HG03139 (cell line): Measurements from ENCODE around the gene STARD3.

Experiments
- ATAC-seq: cut with Tn5 transposase; IDR thresholded peaks from one replicate; pipeline ENCODE4 v1.9.1; 2021; ENCODE audit not compliant: unreplicated experiment

Gene STARD3

DNA sequence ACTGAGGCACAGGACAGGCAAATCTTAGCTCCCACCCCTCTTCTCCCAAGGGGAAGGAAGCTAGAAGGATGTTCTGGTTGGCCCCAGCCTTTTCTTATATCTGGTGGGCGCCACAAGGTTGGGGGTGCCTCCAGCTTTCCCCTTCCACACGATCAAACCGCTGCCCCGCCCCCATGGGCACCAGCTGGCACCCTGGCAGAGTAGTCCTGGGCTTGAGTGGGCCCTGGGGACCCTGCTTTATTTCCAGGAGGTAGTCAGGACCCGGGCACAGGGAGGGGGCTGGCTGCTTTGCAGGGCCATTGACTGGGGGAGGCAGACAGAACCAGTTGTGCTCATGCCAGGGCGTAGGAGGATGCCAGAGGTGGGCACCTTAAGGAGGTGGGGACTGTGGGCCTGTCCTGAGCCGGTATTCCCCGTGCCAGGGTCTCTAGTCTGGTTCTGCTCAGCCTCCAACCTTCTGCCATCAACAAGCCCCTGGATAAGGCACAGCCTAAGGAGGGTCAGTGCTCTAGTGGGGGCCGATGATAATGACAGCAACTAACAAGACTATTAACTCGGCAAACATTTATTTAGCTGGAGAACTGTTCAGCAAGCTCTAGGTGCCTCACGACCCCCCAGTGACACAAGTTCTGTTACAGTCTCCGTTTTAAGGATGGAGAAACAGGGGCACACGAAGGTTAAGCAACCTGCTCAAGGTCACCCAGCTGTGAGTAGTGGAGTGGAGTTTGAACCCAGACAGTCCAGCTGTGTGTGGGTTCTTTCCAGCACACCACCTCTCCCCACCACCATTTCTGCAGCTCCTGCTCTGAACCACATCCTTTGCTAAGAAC lies 17.8 kb upstream of the STARD3 start:
- no peak for ATAC-seq

DNA sequence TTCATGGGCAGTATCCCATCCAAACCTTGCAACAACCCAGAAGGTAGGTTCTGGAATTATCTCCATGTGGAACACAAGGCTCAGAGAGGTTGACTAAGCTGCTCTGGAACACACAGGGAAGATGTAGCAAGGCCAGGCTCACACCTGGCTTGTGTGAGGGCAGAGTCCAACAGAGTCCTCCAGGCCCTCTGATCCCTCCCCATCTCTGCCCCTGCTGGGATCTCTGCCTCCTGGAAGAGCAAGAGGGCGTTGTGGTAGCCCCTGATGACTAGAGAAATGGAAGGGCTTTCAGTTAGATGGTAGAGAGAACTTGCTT lies 17.2 kb upstream of the STARD3 start:
- ATAC-seq: no peak

DNA sequence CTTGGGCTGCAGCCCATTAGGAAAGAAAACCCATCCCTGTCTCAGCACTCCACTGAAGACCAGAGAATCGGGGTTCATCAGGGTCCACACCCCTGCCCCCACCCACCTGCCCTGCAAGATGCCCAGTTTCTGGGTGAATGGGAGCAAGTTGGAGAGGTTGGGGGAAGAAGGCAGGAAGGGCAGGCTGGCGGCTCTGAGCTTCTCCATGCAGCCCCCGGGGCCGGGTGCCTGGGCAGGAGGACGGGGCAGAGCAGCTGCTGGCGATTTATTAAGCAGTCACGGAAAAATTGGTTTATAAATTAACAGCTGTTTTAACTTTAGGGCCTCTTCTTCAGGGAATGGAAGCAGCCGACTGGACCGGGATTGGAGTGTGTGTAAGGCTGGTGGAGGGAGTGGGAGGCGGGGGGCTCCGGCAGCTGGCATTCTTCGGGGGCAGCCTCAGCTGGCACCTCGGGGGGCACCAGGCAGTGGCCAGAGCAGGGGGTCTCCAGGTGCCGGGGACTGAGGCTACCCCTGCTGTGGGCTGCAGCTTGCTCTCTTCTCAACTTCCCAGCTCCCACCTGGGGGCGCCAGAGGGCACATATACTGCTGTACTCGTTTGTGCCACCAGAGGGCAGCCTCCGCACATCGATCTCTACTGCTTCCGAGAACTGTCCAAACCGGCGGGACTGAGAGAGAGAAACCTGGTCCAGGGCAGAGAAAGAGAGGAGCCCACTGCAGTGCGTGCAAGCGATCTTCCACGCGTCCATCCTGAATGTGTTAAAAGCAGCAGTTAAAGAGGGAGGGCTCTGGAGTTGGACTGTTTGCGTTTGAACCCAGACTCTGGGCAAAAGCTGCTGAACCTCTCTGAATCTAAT lies 15.2 kb upstream of the STARD3 start:
- no peak for ATAC-seq

DNA sequence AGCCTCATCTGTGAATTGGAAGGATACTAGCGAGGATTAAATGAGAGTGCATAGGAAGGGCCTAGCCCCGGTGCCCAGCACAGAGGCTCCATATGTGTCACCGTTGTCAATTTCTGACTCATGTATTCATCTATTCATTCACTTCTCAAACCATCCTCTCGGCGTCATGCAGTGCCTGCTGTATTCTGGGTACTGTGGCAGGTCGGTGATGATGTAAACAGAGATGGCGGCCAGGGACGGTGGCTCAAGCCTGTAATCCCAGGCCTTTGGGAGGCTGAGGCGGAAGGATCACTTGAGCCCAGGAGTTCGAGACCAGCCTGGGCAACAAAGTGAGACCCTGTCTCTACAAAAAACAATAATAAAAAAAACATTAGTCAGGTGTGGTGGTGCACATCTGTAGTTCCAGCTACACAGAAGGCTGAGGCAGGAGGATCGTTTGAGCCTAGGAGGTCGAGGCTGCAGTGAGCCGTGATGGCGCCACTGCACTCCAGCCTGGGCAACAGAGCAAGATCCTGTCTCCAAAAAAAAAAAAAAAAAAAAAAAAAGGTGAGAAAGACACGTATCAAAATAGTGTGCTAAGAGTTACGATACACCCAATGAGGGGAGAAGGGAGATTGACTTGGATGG lies 14.5 kb upstream of the STARD3 start:
- no peak for ATAC-seq

DNA sequence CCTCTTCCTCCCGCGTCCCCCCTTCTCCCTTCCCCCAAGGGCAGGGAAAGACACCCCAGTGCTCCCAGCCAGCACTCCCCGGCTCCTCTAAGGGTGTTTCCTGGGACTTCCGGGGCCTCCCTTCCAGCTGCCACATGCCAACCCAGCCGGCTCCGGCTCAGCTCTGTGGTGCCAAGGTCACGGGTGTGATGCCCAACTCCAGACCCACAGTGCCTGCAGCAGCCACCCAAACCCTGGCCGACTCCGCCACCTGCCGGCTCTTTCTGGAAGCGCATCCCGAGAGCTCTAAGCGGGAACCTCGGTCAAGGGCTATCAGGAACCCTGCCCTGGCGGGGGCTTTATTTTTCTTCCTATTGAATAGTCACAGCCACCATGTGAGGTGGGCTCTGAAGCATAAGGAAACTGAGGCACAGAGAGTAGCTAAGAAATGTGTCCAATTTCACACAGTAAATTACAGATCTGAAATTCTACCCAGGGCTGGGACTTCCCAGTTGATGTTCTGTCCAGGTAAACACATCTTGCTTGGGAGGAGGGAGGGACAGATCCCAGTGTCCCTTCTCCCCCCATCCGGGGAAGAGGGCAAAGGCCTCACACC lies 13.5 kb upstream of the STARD3 start:
- ATAC-seq: no peak

DNA sequence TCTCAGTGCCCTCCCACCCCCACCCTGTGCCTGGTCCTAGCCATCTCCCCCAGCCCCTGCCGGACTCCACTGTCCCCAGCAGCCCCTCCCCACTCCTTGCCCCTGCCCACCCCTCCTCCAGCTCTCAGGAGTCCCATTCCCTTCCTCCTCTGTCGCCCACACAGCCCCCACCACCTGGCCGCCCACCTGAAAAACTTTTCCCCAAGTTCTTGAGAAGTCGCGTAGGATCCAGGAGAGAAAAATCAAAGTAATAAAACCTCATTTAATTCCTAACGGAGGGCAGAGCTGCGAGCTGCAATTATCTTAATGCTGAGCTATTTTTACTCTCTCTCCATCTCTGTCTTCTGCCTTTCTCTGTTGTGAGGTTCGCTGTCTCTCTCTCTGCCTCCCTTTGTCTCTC lies 12.6 kb upstream of the STARD3 start:
- ATAC-seq: no peak

DNA sequence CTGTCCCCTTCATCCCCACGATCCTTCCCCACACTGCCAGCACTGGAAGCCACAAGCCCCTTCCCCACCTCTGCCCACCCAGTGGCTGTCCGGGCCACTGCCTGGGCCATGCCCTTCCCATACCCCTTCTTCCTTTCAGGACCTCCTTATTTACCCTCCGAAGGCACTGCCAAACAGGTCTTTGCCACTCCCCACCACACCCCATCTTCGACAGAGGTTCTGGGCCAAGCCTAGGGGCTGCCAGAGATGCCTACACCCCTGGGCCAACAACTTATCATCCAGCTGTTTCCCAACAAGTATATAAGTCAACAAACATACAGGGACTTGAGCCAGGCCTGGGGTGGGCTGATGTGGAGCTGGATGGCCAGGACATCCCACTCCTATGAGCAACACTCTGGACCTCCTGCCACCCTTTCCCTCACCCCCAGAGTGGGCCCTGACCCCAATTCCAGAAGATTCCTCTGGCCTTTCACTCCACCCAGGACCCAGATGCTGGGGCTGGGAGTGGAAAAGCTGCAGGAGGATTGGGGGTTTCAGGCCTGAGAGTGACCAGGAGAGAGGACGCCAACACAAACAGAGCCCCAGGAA lies 11.7 kb upstream of the STARD3 start:
- ATAC-seq: no peak

DNA sequence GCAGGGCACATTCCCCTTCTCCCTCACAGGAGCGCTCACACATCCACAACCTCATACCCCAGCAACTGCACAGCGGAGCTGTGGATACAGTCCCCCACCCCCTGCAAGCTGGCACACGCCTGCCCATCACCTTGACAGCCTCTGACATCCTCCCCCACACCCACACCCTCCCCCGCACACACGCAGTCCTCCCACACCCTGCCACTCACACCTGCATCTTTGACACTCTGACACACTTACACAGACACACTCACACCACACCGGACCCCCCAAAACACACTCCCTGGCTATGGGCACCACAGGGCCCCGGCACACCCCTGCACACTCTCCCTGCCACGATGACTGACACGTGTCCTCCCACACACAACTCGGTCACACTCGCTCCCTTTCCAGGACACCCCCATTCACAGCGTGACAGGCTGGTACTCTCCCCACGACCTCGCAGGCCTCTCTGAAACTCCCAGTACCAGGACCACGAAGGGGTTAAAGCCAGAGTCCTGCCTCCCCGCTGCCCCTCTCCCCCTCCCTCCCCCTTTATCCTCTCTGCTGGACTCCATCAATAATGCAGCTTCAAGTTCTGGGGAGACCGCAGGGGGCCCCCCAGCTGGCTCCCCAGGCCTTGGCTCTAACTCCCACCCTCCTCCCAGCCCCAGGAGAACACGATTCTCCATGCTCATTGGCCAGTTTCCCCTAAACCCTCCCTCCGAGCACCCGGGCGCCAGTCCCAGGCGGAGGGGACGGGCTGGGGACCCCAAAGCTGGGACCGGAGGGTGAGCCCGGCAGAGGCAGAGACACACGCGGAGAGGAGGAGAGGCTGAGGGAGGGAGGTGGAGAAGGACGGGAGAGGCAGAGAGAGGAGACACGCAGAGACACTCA lies 10.5 kb upstream of the STARD3 start, which contains the start of gene PPP1R1B:
PPP1R1B (plus strand) TSS at position 782 of the 876 bp plus-strand sequence. CDS start 441 bp downstream, outside the sequence.
- ATAC-seq: no peak

DNA sequence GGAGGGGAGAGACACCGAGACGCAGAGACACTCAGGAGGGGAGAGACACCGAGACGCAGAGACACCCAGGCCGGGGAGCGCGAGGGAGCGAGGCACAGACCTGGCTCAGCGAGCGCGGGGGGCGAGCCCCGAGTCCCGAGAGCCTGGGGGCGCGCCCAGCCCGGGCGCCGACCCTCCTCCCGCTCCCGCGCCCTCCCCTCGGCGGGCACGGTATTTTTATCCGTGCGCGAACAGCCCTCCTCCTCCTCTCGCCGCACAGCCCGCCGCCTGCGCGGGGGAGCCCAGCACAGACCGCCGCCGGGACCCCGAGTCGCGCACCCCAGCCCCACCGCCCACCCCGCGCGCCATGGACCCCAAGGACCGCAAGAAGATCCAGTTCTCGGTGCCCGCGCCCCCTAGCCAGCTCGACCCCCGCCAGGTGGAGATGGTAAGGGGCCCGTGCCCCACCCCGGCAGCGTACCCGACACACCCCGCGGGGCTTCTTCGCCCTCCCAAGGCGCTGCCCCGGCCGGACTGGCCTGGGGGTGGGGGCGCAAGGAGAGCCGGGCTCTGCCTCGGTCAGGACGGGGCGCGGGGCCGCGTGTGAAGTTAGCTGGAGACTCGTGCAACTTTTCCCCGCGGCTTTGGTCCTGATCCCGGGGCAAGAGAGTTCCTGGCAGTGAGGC lies 9.8 kb upstream of the STARD3 start:
- no peak for ATAC-seq

DNA sequence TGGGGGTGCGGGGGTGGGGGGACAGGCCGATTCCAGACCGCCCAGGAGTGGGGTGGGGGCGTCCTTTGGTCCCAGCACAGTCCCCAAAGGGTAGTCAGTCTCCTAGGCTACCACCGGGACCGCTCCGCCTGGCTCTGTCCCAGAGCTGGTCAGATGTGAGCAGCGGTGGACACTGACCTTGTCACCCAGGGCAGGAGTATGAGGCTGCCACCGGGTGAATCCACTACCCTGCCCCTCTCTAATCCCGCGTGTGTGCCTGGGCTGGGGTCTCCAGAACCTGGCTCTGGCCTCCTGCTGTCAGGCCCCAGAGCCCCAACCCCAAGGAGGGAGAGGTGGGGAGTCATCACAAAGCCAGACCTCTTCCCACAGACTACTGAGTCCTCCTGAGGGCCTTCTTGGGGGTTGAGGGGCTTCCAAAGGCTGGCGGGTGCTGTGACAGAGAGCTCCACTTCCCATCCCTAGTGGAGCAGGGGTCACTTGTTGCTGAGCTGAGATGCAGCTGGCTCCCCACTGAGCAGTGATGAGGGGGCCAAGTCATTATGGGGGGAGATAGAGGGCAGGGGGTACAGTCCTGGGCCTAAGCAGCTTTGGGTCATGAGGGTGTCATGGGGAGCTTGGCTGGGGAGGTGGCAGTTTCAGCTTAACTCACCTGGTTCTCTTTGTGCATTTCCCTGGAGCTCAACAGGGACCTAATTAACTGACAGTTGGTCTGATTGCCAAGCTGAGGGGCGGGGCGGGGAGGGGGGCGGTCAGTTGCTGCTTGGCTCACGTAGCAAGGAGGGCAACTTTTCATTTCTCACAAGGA lies 9.0 kb upstream of the STARD3 start:
- no peak for ATAC-seq

DNA sequence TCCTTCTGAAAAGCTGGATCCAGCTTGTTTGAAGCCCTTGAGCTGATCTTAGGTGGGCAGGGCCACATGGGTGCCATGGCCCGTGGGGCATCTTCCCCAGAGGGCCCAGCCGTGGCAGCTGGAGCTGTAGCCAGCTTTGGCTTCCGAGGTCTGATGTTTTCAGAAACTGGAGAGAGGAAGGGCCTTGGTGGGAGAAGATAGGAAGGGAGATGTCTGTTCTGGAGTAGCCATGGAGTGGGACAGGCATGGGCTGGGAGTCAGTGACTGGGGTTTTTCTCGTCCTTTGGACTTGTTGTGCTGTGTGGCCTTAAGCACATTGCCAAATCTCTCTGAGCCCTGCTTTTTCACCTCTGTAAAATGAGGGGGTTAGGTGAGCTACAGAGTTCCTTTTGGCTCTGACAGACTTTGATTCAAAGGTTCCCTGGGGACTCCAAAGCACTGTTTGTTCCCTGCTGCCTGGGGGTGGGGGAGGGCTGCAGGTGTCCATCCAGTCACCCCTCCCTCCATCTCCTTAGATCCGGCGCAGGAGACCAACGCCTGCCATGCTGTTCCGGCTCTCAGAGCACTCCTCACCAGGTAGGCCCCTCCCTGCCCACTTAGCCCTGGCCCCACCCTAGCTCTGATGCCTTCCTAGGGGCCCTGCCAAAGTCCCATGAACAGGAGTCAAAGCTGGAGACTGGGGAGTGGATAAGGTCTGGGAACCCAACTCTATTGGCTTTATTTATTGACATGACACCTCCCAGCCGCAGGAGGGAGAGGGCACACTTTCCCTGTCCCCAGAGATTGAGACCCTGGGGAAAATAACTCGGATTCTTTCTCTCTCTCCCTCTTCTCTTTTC lies 8.1 kb upstream of the STARD3 start:
- no peak for ATAC-seq

DNA sequence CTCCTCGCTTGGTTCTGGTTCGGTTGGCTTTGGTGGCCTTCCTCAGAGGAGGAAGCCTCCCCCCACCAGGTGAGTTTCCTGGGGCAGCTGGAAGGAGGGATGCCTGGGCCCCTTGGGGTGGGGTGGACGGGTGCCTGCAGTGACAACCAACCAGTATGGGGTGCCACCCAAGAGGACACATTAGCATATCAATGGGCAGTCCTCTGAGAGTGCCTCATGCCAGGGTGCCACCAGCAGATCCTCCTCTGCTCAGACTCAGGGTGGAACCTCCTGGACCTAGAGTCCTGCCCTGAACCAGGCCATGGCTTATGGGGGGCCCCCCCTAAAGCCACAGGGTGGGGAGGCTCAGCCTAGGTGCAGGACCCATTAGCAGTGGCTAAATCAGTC lies 7.5 kb upstream of the STARD3 start:
- ATAC-seq: no peak

DNA sequence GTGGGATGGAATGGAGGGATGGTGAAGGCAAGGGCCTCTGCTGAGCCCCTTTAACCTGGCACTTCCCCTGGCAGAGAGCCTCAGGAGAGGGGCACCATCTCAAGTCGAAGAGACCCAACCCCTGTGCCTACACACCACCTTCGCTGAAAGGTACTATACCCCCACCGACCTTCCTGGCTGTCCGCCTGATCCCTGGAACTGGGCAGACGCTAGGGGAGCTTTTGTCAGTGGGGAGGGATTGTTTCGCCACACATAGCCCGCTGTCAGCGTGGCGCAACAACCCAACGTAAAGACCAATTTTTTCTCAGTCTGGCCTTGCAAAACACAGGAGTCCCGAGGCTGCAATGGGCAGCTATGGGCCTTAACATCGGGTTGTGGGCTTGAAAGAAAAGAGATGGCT lies 7.0 kb upstream of the STARD3 start:
- ATAC-seq: no peak

DNA sequence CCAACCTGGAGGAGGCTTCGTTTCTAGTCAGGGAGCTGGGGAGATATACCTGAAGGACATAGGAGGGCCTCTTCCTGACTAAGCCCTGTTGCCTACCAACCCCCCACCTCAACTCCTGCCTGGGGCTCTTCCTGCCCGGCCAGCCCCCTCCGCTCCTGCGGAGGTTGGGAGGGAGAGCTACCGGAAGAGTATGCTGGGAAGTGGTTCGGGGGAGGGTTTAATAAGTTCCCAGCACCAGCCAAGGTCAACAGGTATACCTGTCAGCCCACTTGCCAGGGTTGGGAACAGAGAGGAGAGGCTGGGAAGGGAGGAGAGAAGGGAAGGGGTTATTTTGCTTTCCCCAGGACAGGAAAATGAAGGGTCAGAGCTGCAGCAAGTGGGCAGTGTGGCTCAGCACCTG lies 5.5 kb upstream of the STARD3 start:
- no peak for ATAC-seq

DNA sequence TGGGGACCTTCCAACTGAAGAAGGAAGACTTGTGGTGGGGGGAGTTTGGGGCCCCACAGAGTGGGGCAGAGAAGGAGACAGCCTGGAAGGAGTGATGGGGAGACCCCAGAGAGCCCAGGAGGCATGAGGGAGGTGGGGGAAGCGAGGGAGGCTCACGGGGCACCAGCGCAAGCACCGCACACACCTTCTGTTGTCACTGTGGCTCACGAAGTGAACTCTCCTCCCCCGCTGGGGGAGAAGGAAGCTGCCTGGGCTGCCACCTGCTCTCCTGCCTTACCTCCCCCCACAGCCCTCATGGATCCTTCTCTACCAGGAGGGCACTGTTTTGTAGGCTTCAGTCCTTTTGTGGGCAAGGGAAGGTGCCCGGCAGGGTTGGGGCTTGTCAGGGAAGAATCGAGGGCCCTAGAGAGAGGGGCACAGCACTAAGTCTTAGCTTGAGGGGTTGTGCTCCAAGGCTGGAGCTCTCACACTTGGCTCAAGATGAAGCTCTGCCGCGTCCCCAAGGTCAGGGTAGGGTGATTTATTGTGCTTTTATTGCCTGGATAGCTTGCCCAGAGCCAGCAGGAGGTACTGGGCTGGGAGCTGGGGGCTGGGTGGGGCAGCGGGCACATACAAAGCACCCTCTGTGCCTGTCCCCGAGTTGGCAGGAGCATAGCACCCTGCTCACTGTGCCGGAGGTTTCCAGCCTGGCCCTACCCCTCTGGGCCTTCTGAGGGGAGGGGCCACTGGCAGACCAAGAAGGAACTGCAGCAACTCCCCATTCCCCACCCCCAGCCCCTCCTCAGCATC lies 4.6 kb upstream of the STARD3 start:
- ATAC-seq: no peak

DNA sequence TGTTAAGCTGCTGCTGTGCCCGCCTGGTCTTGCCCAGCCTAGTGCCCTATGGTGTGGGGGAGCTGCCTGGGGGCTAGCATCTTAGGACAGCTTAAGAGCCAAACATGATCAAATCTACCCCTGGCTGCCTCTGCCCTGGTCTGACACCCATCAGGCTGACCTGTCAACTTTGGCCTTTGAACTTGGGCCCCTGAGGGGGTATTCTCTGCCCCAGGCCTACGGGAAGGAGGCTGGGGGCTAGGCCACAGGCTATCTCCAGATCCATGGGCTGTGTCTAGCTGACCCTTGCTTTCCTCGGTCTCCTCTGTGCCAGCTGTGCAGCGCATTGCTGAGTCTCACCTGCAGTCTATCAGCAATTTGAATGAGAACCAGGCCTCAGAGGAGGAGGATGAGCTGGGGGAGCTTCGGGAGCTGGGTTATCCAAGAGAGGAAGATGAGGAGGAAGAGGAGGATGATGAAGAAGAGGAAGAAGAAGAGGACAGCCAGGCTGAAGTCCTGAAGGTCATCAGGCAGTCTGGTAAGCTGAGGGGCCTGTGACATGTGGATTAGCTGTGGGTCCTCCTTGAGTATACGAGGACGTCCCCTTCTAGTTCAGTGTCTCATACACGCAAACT lies 3.3 kb upstream of the STARD3 start:
- no peak for ATAC-seq
